ENCODE measurements around the gene S100A1. TPM values are rescaled to one million over a fixed set of nuclear protein-coding genes. Genes with fewer than 3 reads are reported as not detected.

The S100A1 gene
- total RNA-seq, 4 donors from 2014 or later: 3.7 to 4.4 TPM; not detected in 2

- Histone ChIP-seq H3K4me1 (peaks cover 10 to 27% (median 20%) of the 10 kb centered on the region in 4 donors), H3K27ac (peak overlapping the region; percentile 15 to 64 (median 39)), H3K9me3 (no peaks in the 10 kb centered on the region), H3K27me3 (peaks cover 49% of the 10 kb centered on the region), H3K36me3 (no peaks in the 10 kb centered on the region), H3K4me3 (peak overlapping the region; percentile 16 to 53 (median 43))
- 0 to 5% methylated on average over 1 to 36 of the region's 73 CpGs for WGBS, 2 donors (ENCODE audit: low coverage in 1 of 2)
- DNase-seq: no peak
- in situ Hi-C loops (cut with MboI; ENCODE audit: low pct_ligation_motif_present in 1 of 4, low pct_unique_long_range_greater_than_20kb in 1 of 4, low sequenced_read_pairs in 3 of 4): loop anchor here in 3 of 4 donors (10.0 to 25.0 kb wide), 4 partner anchors 65 to 308 kb away; partner anchors contain the start of genes RAB13 (in 2 of the 3), JTB (in 1 of the 3), RPS27 (in 1 of the 3) and SLC27A3 (in 1 of the 3)
- TF ChIP-seq CTCF (IDR thresholded peaks at IDR 0.05) (peak in 2 of 5 experiments; percentile 24 to 31), POLR2A (IDR thresholded peaks at IDR 0.05) (no peak), POLR2AphosphoS5 (IDR thresholded peaks at IDR 0.05) (no peak)
- intact Hi-C loops (cut with DNase I; ENCODE audit: low total_unique reads): loop anchor here (2.0 to 10.0 kb wide), 2 partner anchors 69 to 305 kb away; partner anchors contain the start of gene RAB13
Observed at GRCh38 chr1:153679337-153680119, 51.3 kb downstream of the S100A1 start.

GRCh38 chr1:153680120-153680403 is 51.8 kb downstream of the S100A1 start:
- no peaks in the 10 kb centered on the region for H3K36me3 ChIP-seq
- H3K27ac ChIP-seq: no peak overlapping the region
- TF ChIP-seq POLR2A (IDR thresholded peaks at IDR 0.05) (no peak), CTCF (IDR thresholded peaks at IDR 0.05) (no peak), EP300 (IDR thresholded peaks at IDR 0.05; ENCODE audit: low read depth) (no peak), POLR2AphosphoS5 (IDR thresholded peaks at IDR 0.05) (no peak)
- WGBS, 2 donors (ENCODE audit: low coverage in 1 of 2): 20 to 29% methylated on average over 1 to 10 of the region's 10 CpGs
- peak overlapping the region in 3 of 4 donors; percentile 16 to 53 (median 44) for H3K4me3 ChIP-seq
- peaks cover 49% of the 10 kb centered on the region for H3K27me3 ChIP-seq
- intact Hi-C loops (cut with DNase I; ENCODE audit: low total_unique reads) (no loop called here), in situ Hi-C loops (cut with MboI; ENCODE audit: low pct_ligation_motif_present in 1 of 4, low pct_unique_long_range_greater_than_20kb in 1 of 4, low sequenced_read_pairs in 3 of 4) (loop anchor here in 1 of 4 donors (25.0 kb wide), 1 partner anchor 307 kb away; the partner anchor contains the start of genes JTB, RAB13 and RPS27)
- H3K4me1 ChIP-seq: peaks cover 10 to 27% (median 20%) of the 10 kb centered on the region in 4 donors
- DNase-seq: no peak
- H3K9me3 ChIP-seq: no peaks in the 10 kb centered on the region

Other genes starting within 250 kb of the S100A1 start
- gene S100A8, start 237.4 kb upstream of the S100A1 start, total RNA-seq: 1 to 10 TPM in 2 of 4 donors, not detected in 2; 1.6 to 7.4 TPM
- not detected for gene S100A7A, start 211.9 kb upstream of the S100A1 start, total RNA-seq
- gene S100A7, start 167.8 kb upstream of the S100A1 start, total RNA-seq: not detected
- gene S100A6, start 92.4 kb upstream of the S100A1 start, total RNA-seq: 100 to 1,000 TPM; 219 to 881 (median 433) TPM
- gene S100A5, start 87.5 kb upstream of the S100A1 start, total RNA-seq: not detected
- gene S100A4, start 82.6 kb upstream of the S100A1 start, total RNA-seq: 100 to 1,000 TPM in 1 of 4 donors, 10 to 100 TPM in 3; 40.8 to 138 (median 78.6) TPM
- under 1 TPM in 1 of 4 donors, not detected in 3; 0.64 TPM for gene S100A3, start 79.2 kb upstream of the S100A1 start, total RNA-seq
- gene S100A2, start 62.6 kb upstream of the S100A1 start, total RNA-seq: 1 to 10 TPM in 1 of 4 donors, not detected in 3; 2.2 TPM
- 100 to 1,000 TPM; 181 to 223 (median 196) TPM for gene S100A16, start 15.3 kb upstream of the S100A1 start, total RNA-seq
- 100 to 1,000 TPM; 134 to 514 (median 437) TPM for gene S100A14, start 12.1 kb upstream of the S100A1 start, total RNA-seq
- 10 to 100 TPM; 33.8 to 67.8 (median 45.5) TPM for gene S100A13, start 929 bp upstream of the S100A1 start, total RNA-seq
- gene CHTOP, start 5.6 kb downstream of the S100A1 start, total RNA-seq: 10 to 100 TPM; 35.2 to 86.1 (median 65.2) TPM
- 10 to 100 TPM; 10.5 to 38.4 (median 27.4) TPM for gene SNAPIN, start 30.3 kb downstream of the S100A1 start, total RNA-seq
- gene ILF2, start 42.6 kb downstream of the S100A1 start, total RNA-seq: 100 to 1,000 TPM in 1 of 4 donors, 10 to 100 TPM in 3; 16.5 to 102 (median 66.5) TPM
- 10 to 100 TPM in 3 of 4 donors, 1 to 10 TPM in 1; 9.8 to 25.1 (median 13.4) TPM for gene NPR1, start 50.3 kb downstream of the S100A1 start, total RNA-seq
- 10 to 100 TPM; 26.1 to 35.6 (median 28.0) TPM for gene INTS3, start 99.6 kb downstream of the S100A1 start, total RNA-seq
- gene SLC27A3, start 147.0 kb downstream of the S100A1 start, total RNA-seq: 100 to 1,000 TPM in 1 of 4 donors, 10 to 100 TPM in 3; 15.2 to 159 (median 26.2) TPM